Measurements from ENCODE around the gene A2ML1.
A peak's percentile ranks its signal among the peaks of the same experiment; 100 is the strongest.

Gene A2ML1

GRCh38 chr12:8816448-8817050 lies 5.9 kb upstream of the A2ML1 start:
- DNase-seq (ENCODE audit: low spot score), result no peak

- DNase-seq (ENCODE audit: low spot score), result no peak
Observed at GRCh38 chr12:8817856-8818255, 4.6 kb upstream of the A2ML1 start.

- DNase-seq (ENCODE audit: low spot score), result no peak
Observed at GRCh38 chr12:8818526-8818925, 3.9 kb upstream of the A2ML1 start.

GRCh38 chr12:8819666-8819980 lies 2.8 kb upstream of the A2ML1 start:
- DNase-seq (ENCODE audit: low spot score), result no peak

GRCh38 chr12:8820676-8821407 lies 1.6 kb upstream of the A2ML1 start:
- peak; percentile 69 for DNase-seq (ENCODE audit: low spot score)

GRCh38 chr12:8821591-8821990 lies 830 bp upstream of the A2ML1 start:
- no peak for DNase-seq (ENCODE audit: low spot score)

GRCh38 chr12:8823565-8824300 lies 1.3 kb downstream of the A2ML1 start:
- DNase-seq (ENCODE audit: low spot score), result peak; percentile 49

- DNase-seq (ENCODE audit: low spot score), result no peak
Observed at GRCh38 chr12:8827551-8828256, 5.3 kb downstream of the A2ML1 start.

- DNase-seq (ENCODE audit: low spot score), result no peak
Observed at GRCh38 chr12:8828257-8829124, 6.1 kb downstream of the A2ML1 start.

GRCh38 chr12:8829125-8829518 lies 6.7 kb downstream of the A2ML1 start:
- no peak for DNase-seq (ENCODE audit: low spot score)

GRCh38 chr12:8829621-8830020 lies 7.2 kb downstream of the A2ML1 start:
- no peak for DNase-seq (ENCODE audit: low spot score)

GRCh38 chr12:8831116-8831515 lies 8.7 kb downstream of the A2ML1 start:
- DNase-seq (ENCODE audit: low spot score), result no peak

GRCh38 chr12:8832500-8832899 lies 10.1 kb downstream of the A2ML1 start:
- DNase-seq (ENCODE audit: low spot score), result no peak

- no peak for DNase-seq (ENCODE audit: low spot score)
Observed at GRCh38 chr12:8834230-8834629, 11.8 kb downstream of the A2ML1 start.

- no peak for DNase-seq (ENCODE audit: low spot score)
Observed at GRCh38 chr12:8837291-8837690, 14.9 kb downstream of the A2ML1 start.

GRCh38 chr12:8840321-8840720 lies 17.9 kb downstream of the A2ML1 start:
- DNase-seq (ENCODE audit: low spot score), result no peak

- DNase-seq (ENCODE audit: low spot score), result no peak
Observed at GRCh38 chr12:8840938-8841633, 18.7 kb downstream of the A2ML1 start.

- no peak for DNase-seq (ENCODE audit: low spot score)
Observed at GRCh38 chr12:8841778-8842177, 19.4 kb downstream of the A2ML1 start.

- no peak for DNase-seq (ENCODE audit: low spot score)
Observed at GRCh38 chr12:8844665-8845064, 22.2 kb downstream of the A2ML1 start.

- DNase-seq (ENCODE audit: low spot score), result no peak
Observed at GRCh38 chr12:8846305-8846704, 23.9 kb downstream of the A2ML1 start.

GRCh38 chr12:8847435-8847834 lies 25.0 kb downstream of the A2ML1 start:
- DNase-seq (ENCODE audit: low spot score), result no peak
